AG20443 (cell line): ENCODE measurements around the gene UBIAD1.

ENCODE experiments used
- DNase-seq: peaks from one replicate; pipeline ENCODE4 v3.0.0; 2012; ENCODE audit warnings: low spot score, mixed read lengths

UBIAD1 gene

GRCh38 chr1:11311816-11312755 is 39.1 kb downstream of the UBIAD1 start:
- no peak for DNase-seq

- no peak for DNase-seq
Observed at GRCh38 chr1:11314959-11315358, 42.0 kb downstream of the UBIAD1 start.

GRCh38 chr1:11316701-11317100 is 43.7 kb downstream of the UBIAD1 start:
- DNase-seq, result no peak

- DNase-seq, result no peak
Observed at GRCh38 chr1:11318982-11319381, 46.0 kb downstream of the UBIAD1 start.

GRCh38 chr1:11320153-11320936 is 47.3 kb downstream of the UBIAD1 start:
- no peak for DNase-seq

GRCh38 chr1:11321656-11322491 is 48.9 kb downstream of the UBIAD1 start:
- DNase-seq, result no peak

- no peak for DNase-seq
Observed at GRCh38 chr1:11324567-11325165, 51.7 kb downstream of the UBIAD1 start.

GRCh38 chr1:11326070-11326469 is 53.1 kb downstream of the UBIAD1 start:
- DNase-seq, result no peak

- DNase-seq, result no peak
Observed at GRCh38 chr1:11328444-11328843, 55.4 kb downstream of the UBIAD1 start.

- no peak for DNase-seq
Observed at GRCh38 chr1:11330411-11330810, 57.4 kb downstream of the UBIAD1 start.

- no peak for DNase-seq
Observed at GRCh38 chr1:11331036-11331944, 58.3 kb downstream of the UBIAD1 start.

- no peak for DNase-seq
Observed at GRCh38 chr1:11331945-11332546, 59.0 kb downstream of the UBIAD1 start.

- DNase-seq, result no peak
Observed at GRCh38 chr1:11333631-11334030, 60.6 kb downstream of the UBIAD1 start.

- no peak for DNase-seq
Observed at GRCh38 chr1:11334261-11334804, 61.3 kb downstream of the UBIAD1 start.

- DNase-seq, result no peak
Observed at GRCh38 chr1:11334821-11335220, 61.8 kb downstream of the UBIAD1 start.

- DNase-seq, result no peak
Observed at GRCh38 chr1:11335417-11336056, 62.5 kb downstream of the UBIAD1 start.

- DNase-seq, result peak; percentile 74
Observed at GRCh38 chr1:11337580-11338073, 64.6 kb downstream of the UBIAD1 start.
